Caco-2 (cell line): ENCODE results near the gene LONP2. TPM values are rescaled to one million over a fixed set of nuclear protein-coding genes. Genes with fewer than 3 reads are reported as not detected.
A peak's percentile ranks its signal among the peaks of the same experiment; 100 is the strongest.

Experiments
- BruUV-seq: library from RNA; stranded (reverse); fragments of 400-500 nt; replicated peaks from 2 replicates; lab custom pipeline; 2021; lab: Mats Ljungman, UMichigan
- CTCF ChIA-PET: fragments of 300-600 bp; sonication (Branson Sonifier 250); formaldehyde crosslinking; loops from one replicate; lab custom pipeline; 2022; ENCODE audit warnings: antibody characterized with exemption; lab: Charles Lee
- POLR2A ChIA-PET: fragments of 300-600 bp; sonication (Branson Sonifier 250); formaldehyde crosslinking; loops from one replicate; lab custom pipeline; 2022; ENCODE audit warnings: antibody characterized with exemption; lab: Charles Lee
- DNase-seq, 2 experiments: peaks; one replicate each; pipeline versions ENCODE4 v3.0.0 to v3.0.0-alpha.2; 2020 to 2022
- H3K27me3 ChIP-seq: replicated peaks from 2 replicates; pipeline ENCODE4 v1.6.0; 2011; ENCODE audit warnings: low read length; ENCODE audit not compliant: control insufficient read depth, insufficient read depth
- H3K36me3 ChIP-seq: 2 replicates; pipeline ENCODE4 v1.5.1; 2011; ENCODE audit warnings: low read length; ENCODE audit not compliant: control insufficient read depth, insufficient read depth
- H3K4me1 ChIP-seq: fragments of 250-450 bp; sonication (Bioruptor Pico); 2 replicates; pipeline ENCODE4 v1.5.1; 2020; ENCODE audit warnings: mild to moderate bottlenecking
- H3K4me3 ChIP-seq: 2 replicates; pipeline ENCODE4 v1.5.1; 2011; ENCODE audit warnings: low read depth, mild to moderate bottlenecking, control low read depth, low read length
- H3K9me3 ChIP-seq: fragments of 250-450 bp; sonication (Bioruptor Pico); 2 replicates; pipeline ENCODE4 v1.5.1; 2020; ENCODE audit warnings: mild to moderate bottlenecking, moderate library complexity
- H3K27ac Mint-ChIP-seq: one replicate; pipeline ENCODE4 v1.8.0; 2022; ENCODE audit warnings: mixed read lengths; ENCODE audit not compliant: unreplicated experiment
- H3K27me3 Mint-ChIP-seq: one replicate; pipeline ENCODE4 v1.8.0; 2022; ENCODE audit warnings: mixed read lengths; ENCODE audit not compliant: insufficient read depth, unreplicated experiment
- H3K36me3 Mint-ChIP-seq: one replicate; pipeline ENCODE4 v1.8.0; 2022; ENCODE audit warnings: mild to moderate bottlenecking, mixed read lengths; ENCODE audit not compliant: insufficient read depth, unreplicated experiment
- H3K4me1 Mint-ChIP-seq: one replicate; pipeline ENCODE4 v1.8.0; 2022; ENCODE audit warnings: low read depth, mixed read lengths; ENCODE audit not compliant: unreplicated experiment
- H3K4me3 Mint-ChIP-seq: one replicate; pipeline ENCODE4 v1.8.0; 2022; ENCODE audit warnings: mild to moderate bottlenecking, moderate library complexity, mixed read lengths; ENCODE audit not compliant: unreplicated experiment
- H3K9me3 Mint-ChIP-seq: one replicate; pipeline ENCODE4 v1.8.0; 2022; ENCODE audit warnings: mixed read lengths; ENCODE audit not compliant: unreplicated experiment
- intact Hi-C: fragments of 100-400 bp; cut with micrococcal nuclease; formaldehyde crosslinking; loops from one replicate; pipeline ENCODE4 v1.10.0; 2022; ENCODE audit not compliant: unreplicated experiment
- total RNA-seq: library from RNA; stranded (reverse); gene quantifications from 2 replicates; pipeline ENCODE4 v1.2.3, GENCODE V29; 2022
- TF ChIP-seq, protein P1 (sequence below), 2 experiments: fragments of 200-600 bp in 1 of 2; IDR thresholded peaks; 1 replicate in 1 of 2; 2 replicates in 1 of 2; pipeline versions ENCODE4 v1.5.1 to v1.8.0; 2011 to 2022; ENCODE audit warnings: antibody characterized with exemption in 1 of 2, control low read depth in 1 of 2, inconsistent platforms in 1 of 2, low read depth in 1 of 2, low read length in 1 of 2, mild to moderate bottlenecking in 1 of 2, moderate library complexity in 1 of 2; ENCODE audit not compliant: insufficient read depth in 1 of 2, severe bottlenecking in 1 of 2, unreplicated experiment in 1 of 2

The LONP2 gene
- total RNA-seq, 1 experiment from 2014 or later, result 32.1 TPM

- Histone ChIP-seq H3K9me3 (no peaks in the 10 kb centered on the region), H3K36me3 (no peaks in the 10 kb centered on the region), H3K27me3 (no peaks in the 10 kb centered on the region), H3K4me3 (peak overlapping the region; percentile 68), H3K4me1 (peaks cover 10% of the 10 kb centered on the region; the same call in 1 of the 2 replicates)
- DNase-seq, result peak; percentile 67 to 74
- no TSS peak for BruUV-seq
- CTCF ChIA-PET, result interaction anchor here (0.7 kb wide), 1 partner anchor 239 kb away, joined by 3 read pairs; no protein-coding TSS in a partner anchor
- H3K9me3 Mint-ChIP-seq, result no peaks in the 10 kb centered on the region
- H3K4me3 Mint-ChIP-seq, result peak overlapping the region; percentile 94
- no peaks in the 10 kb centered on the region for H3K27me3 Mint-ChIP-seq
- POLR2A ChIA-PET, result interaction anchor here (0.6 to 1.4 kb wide), 5 partner anchors 11 to 238 kb away, joined by 3 to 11 read pairs (median 4); no protein-coding TSS in a partner anchor
- peaks cover 12% of the 10 kb centered on the region for H3K36me3 Mint-ChIP-seq
- peak overlapping the region; percentile 96 for H3K27ac Mint-ChIP-seq
- TF ChIP-seq, protein P1, sequence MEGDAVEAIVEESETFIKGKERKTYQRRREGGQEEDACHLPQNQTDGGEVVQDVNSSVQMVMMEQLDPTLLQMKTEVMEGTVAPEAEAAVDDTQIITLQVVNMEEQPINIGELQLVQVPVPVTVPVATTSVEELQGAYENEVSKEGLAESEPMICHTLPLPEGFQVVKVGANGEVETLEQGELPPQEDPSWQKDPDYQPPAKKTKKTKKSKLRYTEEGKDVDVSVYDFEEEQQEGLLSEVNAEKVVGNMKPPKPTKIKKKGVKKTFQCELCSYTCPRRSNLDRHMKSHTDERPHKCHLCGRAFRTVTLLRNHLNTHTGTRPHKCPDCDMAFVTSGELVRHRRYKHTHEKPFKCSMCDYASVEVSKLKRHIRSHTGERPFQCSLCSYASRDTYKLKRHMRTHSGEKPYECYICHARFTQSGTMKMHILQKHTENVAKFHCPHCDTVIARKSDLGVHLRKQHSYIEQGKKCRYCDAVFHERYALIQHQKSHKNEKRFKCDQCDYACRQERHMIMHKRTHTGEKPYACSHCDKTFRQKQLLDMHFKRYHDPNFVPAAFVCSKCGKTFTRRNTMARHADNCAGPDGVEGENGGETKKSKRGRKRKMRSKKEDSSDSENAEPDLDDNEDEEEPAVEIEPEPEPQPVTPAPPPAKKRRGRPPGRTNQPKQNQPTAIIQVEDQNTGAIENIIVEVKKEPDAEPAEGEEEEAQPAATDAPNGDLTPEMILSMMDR (IDR thresholded peaks at IDR 0.05; ENCODE audit: insufficient read depth in 1 of 2, low read depth in 1 of 2, low read length in 1 of 2, severe bottlenecking in 1 of 2, unreplicated experiment in 1 of 2), result no peak
- H3K4me1 Mint-ChIP-seq, result peaks cover 17% of the 10 kb centered on the region
- intact Hi-C loops, result loop anchor here (1.0 to 10.0 kb wide), 3 partner anchors 18 to 1500 kb away; partner anchors contain the start of gene GPT2
Measured at GRCh38 chr16:48384520-48385252, 140.6 kb downstream of the LONP2 start.

DNA sequence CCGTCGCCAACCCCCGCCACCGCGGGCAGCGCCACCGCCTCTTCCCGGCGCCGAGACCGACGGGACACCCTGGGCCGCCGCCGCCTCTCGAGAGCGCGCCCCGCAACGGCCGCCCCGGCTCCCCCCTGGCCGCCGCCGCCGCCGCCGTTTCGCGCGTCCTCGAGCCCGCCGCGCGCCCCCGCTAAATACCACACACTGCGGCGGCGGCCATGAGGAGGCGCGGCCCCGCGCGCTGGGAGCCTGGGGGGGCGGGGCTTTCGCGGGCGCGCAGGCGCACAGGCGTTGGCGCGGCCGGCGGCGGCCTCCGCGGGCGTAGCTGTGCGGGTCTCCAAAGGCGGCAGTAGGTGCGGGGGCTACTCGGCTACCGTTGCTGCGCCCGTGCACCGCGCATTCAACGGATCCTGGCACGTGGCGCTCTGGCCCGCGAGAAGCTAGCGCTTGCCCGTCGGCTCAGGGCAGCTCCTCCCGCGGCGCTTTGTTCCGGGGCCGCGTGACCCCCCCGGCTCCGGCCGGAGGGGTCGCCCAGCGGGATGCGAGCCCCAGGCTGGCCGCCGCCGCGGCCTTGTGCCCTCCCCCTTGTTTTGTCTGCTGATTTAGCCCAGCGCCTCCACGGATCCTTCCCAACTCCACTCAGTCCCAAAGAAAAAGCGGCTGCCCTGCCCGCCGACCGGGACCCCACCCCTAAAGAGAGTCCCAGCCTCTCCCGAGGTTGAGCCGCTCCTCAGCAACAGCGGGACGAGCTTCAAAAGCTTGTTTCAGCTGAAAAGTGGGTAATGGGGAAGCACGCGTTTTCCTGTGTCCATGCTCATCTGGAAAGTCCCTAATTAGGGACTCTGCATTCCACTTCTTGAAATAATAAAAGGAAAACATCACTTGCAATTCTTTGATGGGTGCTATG lies 141.4 kb downstream of the LONP2 start, which contains the start of gene SIAH1:
Gene SIAH1, minus strand, starts transcription at position 161 of the 898 bp plus-strand sequence. CDS start 22,985 bp downstream, outside the sequence.
- peak; percentile 75 to 92 for DNase-seq
- Histone ChIP-seq H3K36me3 (no peaks in the 10 kb centered on the region), H3K27me3 (no peaks in the 10 kb centered on the region), H3K4me1 (peaks cover 10% of the 10 kb centered on the region; the same call in 1 of the 2 replicates), H3K9me3 (no peaks in the 10 kb centered on the region), H3K4me3 (peak within 1 kb of the TSS; percentile 68)
- ChIA-PET POLR2A (interaction anchor here (0.6 to 1.4 kb wide), 6 partner anchors 11 to 238 kb away, joined by 3 to 11 read pairs (median 4); no protein-coding TSS in a partner anchor), CTCF (interaction anchor here (1.0 kb wide), 1 partner anchor 19 kb away, joined by 3 read pairs; no protein-coding TSS in a partner anchor)
- Mint-ChIP-seq H3K4me3 (peak within 1 kb of the TSS; percentile 94), H3K27ac (peak within 1 kb of the TSS; percentile 96), H3K4me1 (peaks cover 15% of the 10 kb centered on the region), H3K9me3 (no peaks in the 10 kb centered on the region), H3K27me3 (no peaks in the 10 kb centered on the region), H3K36me3 (peaks cover 8% of the 10 kb centered on the region)
- BruUV-seq, result no TSS peak
- TF ChIP-seq, protein P1 (IDR thresholded peaks at IDR 0.05; ENCODE audit: insufficient read depth in 1 of 2, low read depth in 1 of 2, low read length in 1 of 2, severe bottlenecking in 1 of 2, unreplicated experiment in 1 of 2), result no peak
- intact Hi-C loops, result loop anchor here (1.0 to 10.0 kb wide), 3 partner anchors 19 to 1501 kb away; partner anchors contain the start of gene GPT2
